Lung (tissue), 12 donors: ENCODE results near the gene KRT75. TPM values are rescaled to one million over a fixed set of nuclear protein-coding genes. Genes with fewer than 3 reads are reported as not detected.

Experiments used
- ATAC-seq: fragments of 200-7000 bp; cut with Tn5 transposase; one replicate; pipeline ENCODE4 v1.9.1; 2020; ENCODE audit warnings: moderate number of reproducible peaks; ENCODE audit not compliant: insufficient read depth, low FRiP score
- DNase-seq, 3 donors: peaks; one replicate each; pipeline ENCODE4 v3.0.0-alpha.2; 2013 to 2017
- H3K27ac ChIP-seq, 2 donors: one replicate each; pipeline ENCODE4 v1.5.1; 2013; ENCODE audit warnings: mild to moderate bottlenecking in 2 of 2, moderate library complexity in 2 of 2, control low read depth in 1 of 2, inconsistent platforms in 1 of 2, low read depth in 1 of 2, low read length in 1 of 2
- H3K27me3 ChIP-seq, 3 donors: one replicate each; pipeline ENCODE4 v1.5.1; 2013; ENCODE audit warnings: low read length in 2 of 3; ENCODE audit not compliant: control insufficient read depth in 3 of 3, insufficient read depth in 3 of 3
- H3K36me3 ChIP-seq, 4 donors: one replicate each; pipeline ENCODE4 v1.5.1; 2013; ENCODE audit warnings: low read length in 4 of 4, mild to moderate bottlenecking in 1 of 4, moderate library complexity in 1 of 4; ENCODE audit not compliant: control insufficient read depth in 4 of 4, insufficient read depth in 4 of 4
- H3K4me1 ChIP-seq, 5 donors: one replicate each; pipeline ENCODE4 v1.5.1; 2013; ENCODE audit warnings: low read length in 5 of 5, mild to moderate bottlenecking in 2 of 5, moderate library complexity in 1 of 5; ENCODE audit not compliant: control insufficient read depth in 5 of 5, insufficient read depth in 5 of 5
- H3K4me3 ChIP-seq: one replicate; pipeline ENCODE4 v1.5.1; 2013; ENCODE audit warnings: mild to moderate bottlenecking, control low read depth, moderate library complexity
- H3K9ac ChIP-seq, 2 donors: one replicate each; pipeline ENCODE4 v1.5.1; 2013; ENCODE audit warnings: low read length in 2 of 2, control low read depth in 1 of 2; ENCODE audit not compliant: insufficient read depth in 1 of 2
- H3K9me3 ChIP-seq, 4 donors: one replicate each; pipeline ENCODE4 v1.5.1; 2013; ENCODE audit warnings: low read length in 3 of 4, mild to moderate bottlenecking in 1 of 4, moderate library complexity in 1 of 4; ENCODE audit not compliant: control insufficient read depth in 4 of 4, insufficient read depth in 3 of 4
- CTCF ChIP-seq: IDR thresholded peaks from 2 replicates; pipeline ENCODE4 v1.5.1; 2012; ENCODE audit warnings: mild to moderate bottlenecking; ENCODE audit errors: control extremely low read depth, extremely low read depth
- WGBS, 2 donors: extraction: QIAGEN DNeasy Blood & Tissue Kit; methylation state at CpG; one replicate each; pipeline ENCODE4 v1.1.7; 2013; 5-methylcytosine and 5-hydroxymethylcytosine counted together
- polyA plus RNA-seq, 2 donors: library from polyadenylated mRNA; stranded (reverse); fragments of 200-250 nt; gene quantifications; one replicate each; pipeline ENCODE4 v1.2.1, GENCODE V29; 2013
- total RNA-seq, 2 donors: library from RNA; depleted of rRNA in 1 of 2; stranded (reverse); fragments of >200 nt in 1 of 2; gene quantifications; one replicate each; pipeline ENCODE4 v1.2.1, GENCODE V29; 2014 to 2021
- donor health status: control.
- donor health status: control.
- donor health status: Bipolar disorder and iron deficiency.
- donor health status: healthy.
- donor health status: DM: yes; HTN: yes; CAD: no.

The KRT75 gene
- total and polyA plus RNA-seq, 4 donors, result 0.01 TPM; not detected in 3

GRCh38 chr12:52402377-52402776 is 31.8 kb downstream of the KRT75 start:
- Histone ChIP-seq H3K36me3 (no peaks in the 10 kb centered on the region), H3K4me3 (no peak overlapping the region), H3K27ac (no peak overlapping the region), H3K27me3 (no peaks in the 10 kb centered on the region), H3K4me1 (no peaks in the 10 kb centered on the region), H3K9me3 (no peaks in the 10 kb centered on the region), H3K9ac (no peak overlapping the region)
- WGBS, 2 donors, result 96 to 98% methylated on average over 2 of the region's 2 CpGs
- DNase-seq (no peak), ATAC-seq (no peak)
- TF ChIP-seq CTCF, result no peak

- no peak for ATAC-seq
Observed at GRCh38 chr12:52401926-52402325, 32.2 kb downstream of the KRT75 start.

GRCh38 chr12:52401526-52401925 is 32.6 kb downstream of the KRT75 start:
- H3K4me1 ChIP-seq, result no peaks in the 10 kb centered on the region
- no peak overlapping the region for H3K4me3 ChIP-seq
- no peak for TF ChIP-seq CTCF
- ATAC-seq (no peak), DNase-seq (no peak)
- H3K9ac ChIP-seq, result no peak overlapping the region
- H3K36me3 ChIP-seq, result no peaks in the 10 kb centered on the region
- no peak overlapping the region for H3K27ac ChIP-seq
- 77 to 90% methylated on average over 5 of the region's 5 CpGs for WGBS, 2 donors
- peaks cover 0 to 3% (median 0%) of the 10 kb centered on the region in 3 donors for H3K27me3 ChIP-seq
- H3K9me3 ChIP-seq, result no peaks in the 10 kb centered on the region

More at GRCh38 chr12:52401926-52402325, 32.2 kb downstream of the KRT75 start:
- Histone ChIP-seq H3K9ac (no peak overlapping the region), H3K27me3 (no peaks in the 10 kb centered on the region), H3K27ac (no peak overlapping the region), H3K4me3 (no peak overlapping the region), H3K36me3 (no peaks in the 10 kb centered on the region), H3K9me3 (no peaks in the 10 kb centered on the region), H3K4me1 (no peaks in the 10 kb centered on the region)
- WGBS, 2 donors, result 85 to 86% methylated on average over 4 of the region's 4 CpGs
- DNase-seq, result no peak
- no peak for TF ChIP-seq CTCF

- Histone ChIP-seq H3K36me3 (no peaks in the 10 kb centered on the region), H3K4me1 (no peaks in the 10 kb centered on the region), H3K27me3 (peaks cover 0 to 3% (median 0%) of the 10 kb centered on the region in 3 donors), H3K4me3 (no peak overlapping the region), H3K27ac (no peak overlapping the region), H3K9me3 (no peaks in the 10 kb centered on the region), H3K9ac (no peak overlapping the region)
- no peak for TF ChIP-seq CTCF
- WGBS, 2 donors, result 91% methylated on average over 9 of the region's 9 CpGs
- DNase-seq, result no peak
- ATAC-seq, result no peak
Observed at GRCh38 chr12:52400906-52401305, 33.3 kb downstream of the KRT75 start.
